ENCODE data around the gene KDR.

DNA sequence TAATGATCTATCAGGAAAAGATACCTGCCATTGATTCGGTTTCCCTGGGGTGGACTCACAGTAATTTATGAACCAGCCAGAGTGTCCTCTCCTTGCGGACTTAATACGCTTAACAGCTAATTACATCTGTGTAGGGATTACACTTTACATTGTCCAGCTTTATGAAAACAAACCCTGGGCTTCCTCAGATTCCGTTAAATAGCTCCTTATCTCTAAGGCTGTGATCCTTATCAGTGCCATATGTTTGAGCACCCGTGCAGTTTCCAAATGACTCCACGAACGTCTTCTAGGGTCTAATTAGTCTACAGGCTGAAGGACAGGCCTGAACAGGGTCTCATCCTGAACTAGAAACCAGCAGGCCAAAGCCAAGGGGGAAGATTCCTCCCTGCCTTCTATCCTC lies 56.9 kb downstream of the KDR start:
- TF ChIP-seq CTCF (IDR thresholded peaks at IDR 0.05) (no peak), POLR2A (IDR thresholded peaks at IDR 0.05) (no peak)
